WTC11 (cell line): Measurements from ENCODE around the gene NOL4L. TPM values are rescaled to one million over a fixed set of nuclear protein-coding genes. Genes with fewer than 3 reads are reported as not detected.
A peak's percentile ranks its signal among the peaks of the same experiment; 100 is the strongest.

Source experiments
- ATAC-seq: fragments of 200-7000 bp; cut with Tn5 transposase; 2 replicates; pipeline ENCODE4 v1.10.0; 2021; ENCODE audit warnings: mild to moderate bottlenecking, moderate library complexity
- CTCF ChIA-PET: fragments of 300-600 bp; sonication (Branson Sonifier 250); formaldehyde crosslinking; loops from one replicate; lab custom pipeline; 2021; ENCODE audit warnings: antibody characterized with exemption; lab: Charles Lee
- POLR2A ChIA-PET: fragments of 350-600 bp; sonication (Branson Sonifier 250); formaldehyde crosslinking; loops from one replicate; lab custom pipeline; 2021; ENCODE audit warnings: antibody characterized with exemption; lab: Charles Lee
- DNase-seq: peaks from one replicate; pipeline ENCODE4 v3.0.0; 2021; ENCODE audit warnings: low spot score
- H3K27ac Mint-ChIP-seq: 2 replicates; pipeline ENCODE4 v1.8.0; 2021; ENCODE audit warnings: mixed read lengths
- H3K27me3 Mint-ChIP-seq: 2 replicates; pipeline ENCODE4 v1.8.0; 2021; ENCODE audit warnings: low read depth, mild to moderate bottlenecking, moderate library complexity, mixed read lengths
- H3K36me3 Mint-ChIP-seq: 2 replicates; pipeline ENCODE4 v1.8.0; 2021; ENCODE audit warnings: mixed read lengths
- H3K4me1 Mint-ChIP-seq: 2 replicates; pipeline ENCODE4 v1.8.0; 2022; ENCODE audit warnings: mixed read lengths
- H3K4me3 Mint-ChIP-seq: 2 replicates; pipeline ENCODE4 v1.8.0; 2021; ENCODE audit warnings: mild to moderate bottlenecking, moderate library complexity, mixed read lengths
- H3K9me3 Mint-ChIP-seq: 2 replicates; pipeline ENCODE4 v1.8.0; 2021; ENCODE audit warnings: mixed read lengths
- CDX4 ChIP-seq: fragments of 250-450 bp; sonication (Bioruptor Pico); IDR thresholded peaks from 2 replicates; pipeline ENCODE4 v1.9.0; 2021; ENCODE audit warnings: moderate library complexity, mild to moderate bottlenecking, inconsistent platforms, borderline replicate concordance
- CREB1 ChIP-seq: sonication (generic); formaldehyde crosslinking; IDR thresholded peaks from 2 replicates; pipeline ENCODE4 v1.8.0; 2023; ENCODE audit warnings: mild to moderate bottlenecking, missing genetic modification reagents
- ELF4 ChIP-seq: sonication (generic); formaldehyde crosslinking; IDR thresholded peaks from 2 replicates; pipeline ENCODE4 v1.8.1; 2022; ENCODE audit warnings: low read depth, mild to moderate bottlenecking, moderate library complexity, missing genetic modification reagents
- EMX1 ChIP-seq: fragments of 250-450 bp; sonication (Bioruptor Pico); IDR thresholded peaks from 2 replicates; pipeline ENCODE4 v1.8.0; 2021; ENCODE audit warnings: mild to moderate bottlenecking
- ESRRA ChIP-seq: sonication (generic); formaldehyde crosslinking; IDR thresholded peaks from 2 replicates; pipeline ENCODE4 v1.8.1; 2022; ENCODE audit warnings: mild to moderate bottlenecking, missing genetic modification reagents, borderline replicate concordance
- FOXJ3 ChIP-seq: sonication (generic); formaldehyde crosslinking; IDR thresholded peaks from 2 replicates; pipeline ENCODE4 v1.9.0; 2021; ENCODE audit warnings: missing genetic modification reagents, mild to moderate bottlenecking, borderline replicate concordance
- MXD4 ChIP-seq: fragments of 250-450 bp; sonication (Bioruptor Pico); IDR thresholded peaks from 2 replicates; pipeline ENCODE4 v1.8.0; 2021; ENCODE audit warnings: mild to moderate bottlenecking, moderate library complexity, borderline replicate concordance
- NFATC4 ChIP-seq: fragments of 250-450 bp; sonication (Bioruptor Pico); IDR thresholded peaks from 2 replicates; pipeline ENCODE4 v1.9.0; 2021; ENCODE audit warnings: mild to moderate bottlenecking
- NR3C1 ChIP-seq: sonication (generic); formaldehyde crosslinking; conservative IDR thresholded peaks from 2 replicates; pipeline ENCODE4 v1.8.1; 2023; ENCODE audit warnings: low read depth, mild to moderate bottlenecking, missing genetic modification reagents
- OVOL2 ChIP-seq: fragments of 250-450 bp; sonication (Bioruptor Pico); IDR thresholded peaks from 2 replicates; pipeline ENCODE4 v1.9.0; 2021; ENCODE audit warnings: mild to moderate bottlenecking, borderline replicate concordance
- PREB ChIP-seq: sonication (generic); formaldehyde crosslinking; IDR thresholded peaks from 2 replicates; pipeline ENCODE4 v1.8.1; 2022; ENCODE audit warnings: mild to moderate bottlenecking, missing genetic modification reagents, moderate library complexity, borderline replicate concordance
- SMAD3 ChIP-seq: sonication (generic); formaldehyde crosslinking; IDR thresholded peaks from 2 replicates; pipeline ENCODE4 v1.8.0; 2022; ENCODE audit warnings: missing genetic modification reagents, mild to moderate bottlenecking, borderline replicate concordance
- SMAD4 ChIP-seq: sonication (generic); formaldehyde crosslinking; IDR thresholded peaks from 2 replicates; pipeline ENCODE4 v1.8.0; 2022; ENCODE audit warnings: mild to moderate bottlenecking, missing genetic modification reagents
- USF2 ChIP-seq: sonication (generic); formaldehyde crosslinking; IDR thresholded peaks from 2 replicates; pipeline ENCODE4 v1.8.1; 2023; ENCODE audit warnings: mild to moderate bottlenecking, missing genetic modification reagents, moderate library complexity
- ZBTB21 ChIP-seq: sonication (generic); formaldehyde crosslinking; IDR thresholded peaks from 2 replicates; pipeline ENCODE4 v1.8.1; 2023; ENCODE audit warnings: mild to moderate bottlenecking, missing genetic modification reagents, borderline replicate concordance
- ZBTB43 ChIP-seq: sonication (generic); formaldehyde crosslinking; IDR thresholded peaks from 2 replicates; pipeline ENCODE4 v1.8.1; 2023; ENCODE audit warnings: mild to moderate bottlenecking, missing genetic modification reagents
- total RNA-seq: library from RNA; stranded (reverse); gene quantifications from 3 replicates; pipeline ENCODE4 v1.2.3, GENCODE V29; 2021
- TF ChIP-seq, protein P1 (sequence below): sonication (generic); formaldehyde crosslinking; IDR thresholded peaks from 2 replicates; pipeline ENCODE4 v1.8.1; 2023; ENCODE audit warnings: mild to moderate bottlenecking, moderate library complexity, missing genetic modification reagents
- TF ChIP-seq, protein P2 (sequence below): sonication (generic); formaldehyde crosslinking; IDR thresholded peaks from 2 replicates; pipeline ENCODE4 v1.8.0; 2022; ENCODE audit warnings: mild to moderate bottlenecking, missing genetic modification reagents
- TF ChIP-seq, protein P3 (sequence below): sonication (generic); formaldehyde crosslinking; IDR thresholded peaks from 2 replicates; pipeline ENCODE4 v1.8.1; 2022; ENCODE audit warnings: low read depth, mild to moderate bottlenecking, moderate library complexity, missing genetic modification reagents, borderline replicate concordance

The NOL4L gene
- total RNA-seq, 1 experiment from 2014 or later: 29.0 TPM

GRCh38 chr20:32460683-32461320 lies 124.3 kb downstream of the NOL4L start:
- no peak for DNase-seq
- no peak for TF ChIP-seq FOXJ3 (CRISPR knock-in tag)
- TF ChIP-seq, protein P1, sequence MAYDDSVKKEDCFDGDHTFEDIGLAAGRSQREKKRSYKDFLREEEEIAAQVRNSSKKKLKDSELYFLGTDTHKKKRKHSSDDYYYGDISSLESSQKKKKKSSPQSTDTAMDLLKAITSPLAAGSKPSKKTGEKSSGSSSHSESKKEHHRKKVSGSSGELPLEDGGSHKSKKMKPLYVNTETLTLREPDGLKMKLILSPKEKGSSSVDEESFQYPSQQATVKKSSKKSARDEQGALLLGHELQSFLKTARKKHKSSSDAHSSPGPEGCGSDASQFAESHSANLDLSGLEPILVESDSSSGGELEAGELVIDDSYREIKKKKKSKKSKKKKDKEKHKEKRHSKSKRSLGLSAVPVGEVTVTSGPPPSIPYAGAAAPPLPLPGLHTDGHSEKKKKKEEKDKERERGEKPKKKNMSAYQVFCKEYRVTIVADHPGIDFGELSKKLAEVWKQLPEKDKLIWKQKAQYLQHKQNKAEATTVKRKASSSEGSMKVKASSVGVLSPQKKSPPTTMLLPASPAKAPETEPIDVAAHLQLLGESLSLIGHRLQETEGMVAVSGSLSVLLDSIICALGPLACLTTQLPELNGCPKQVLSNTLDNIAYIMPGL (CRISPR knock-in tag): no peak
- no peak for TF ChIP-seq SMAD3 (CRISPR knock-in tag)
- TF ChIP-seq, protein P2, sequence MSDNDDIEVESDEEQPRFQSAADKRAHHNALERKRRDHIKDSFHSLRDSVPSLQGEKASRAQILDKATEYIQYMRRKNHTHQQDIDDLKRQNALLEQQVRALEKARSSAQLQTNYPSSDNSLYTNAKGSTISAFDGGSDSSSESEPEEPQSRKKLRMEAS: no peak
- TF ChIP-seq, all 79 proteins: peak for 0
- ATAC-seq: no peak
- no peak overlapping the region for H3K4me3 Mint-ChIP-seq
- H3K27me3 Mint-ChIP-seq: no peaks in the 10 kb centered on the region
- ChIA-PET CTCF (interaction anchor here (0.6 kb wide), 1 partner anchor 61 kb away, joined by 3 read pairs; no protein-coding TSS in a partner anchor), POLR2A (interaction anchor here (0.6 to 0.7 kb wide), 2 partner anchors 213 to 280 kb away, joined by 3 read pairs; no protein-coding TSS in a partner anchor)
- H3K36me3 Mint-ChIP-seq: no peaks in the 10 kb centered on the region
- no peaks in the 10 kb centered on the region for H3K9me3 Mint-ChIP-seq
- H3K27ac Mint-ChIP-seq: no peak overlapping the region
- H3K4me1 Mint-ChIP-seq: peaks cover 20% of the 10 kb centered on the region

GRCh38 chr20:32460231-32460630 lies 124.9 kb downstream of the NOL4L start:
- no peak for ATAC-seq
- no peak for TF ChIP-seq ELF4
- no peak for TF ChIP-seq NFATC4
- TF ChIP-seq ESRRA: no peak
- TF ChIP-seq, all 79 proteins: peak for 0
- CTCF ChIA-PET: interaction anchor here (0.6 kb wide), 1 partner anchor 61 kb away, joined by 3 read pairs; no protein-coding TSS in a partner anchor
- DNase-seq: no peak
- H3K36me3 Mint-ChIP-seq: no peaks in the 10 kb centered on the region
- POLR2A ChIA-PET: interaction anchor here (0.7 kb wide), 1 partner anchor 214 kb away, joined by 3 read pairs; no protein-coding TSS in a partner anchor
- no peaks in the 10 kb centered on the region for H3K27me3 Mint-ChIP-seq
- no peak overlapping the region for H3K4me3 Mint-ChIP-seq
- no peaks in the 10 kb centered on the region for H3K9me3 Mint-ChIP-seq
- no peak overlapping the region for H3K27ac Mint-ChIP-seq
- peaks cover 20% of the 10 kb centered on the region for H3K4me1 Mint-ChIP-seq

GRCh38 chr20:32458837-32459220 lies 126.3 kb downstream of the NOL4L start:
- H3K27ac Mint-ChIP-seq: no peak overlapping the region
- H3K9me3 Mint-ChIP-seq: no peaks in the 10 kb centered on the region
- ChIA-PET CTCF (interaction anchor here (0.7 to 2.6 kb wide), 5 partner anchors 8 to 25 kb away, joined by 3 to 10 read pairs (median 7); no protein-coding TSS in a partner anchor), POLR2A (interaction anchor here (0.8 kb wide), 1 partner anchor 8 kb away, joined by 3 read pairs; no protein-coding TSS in a partner anchor)
- DNase-seq: no peak
- H3K4me3 Mint-ChIP-seq: peak overlapping the region; percentile 59; the same call in 1 of the 2 replicates
- H3K27me3 Mint-ChIP-seq: no peaks in the 10 kb centered on the region
- H3K4me1 Mint-ChIP-seq: peaks cover 13% of the 10 kb centered on the region
- TF ChIP-seq SMAD4 (no peak), CREB1 (CRISPR knock-in tag) (no peak), EMX1 (no peak), MXD4 (no peak), USF2 (CRISPR knock-in tag) (no peak), PREB (CRISPR knock-in tag) (no peak), ZBTB43 (CRISPR knock-in tag) (no peak), OVOL2 (CRISPR knock-in tag) (no peak), CDX4 (no peak), NR3C1 (CRISPR knock-in tag) (no peak), ZBTB21 (no peak)
- TF ChIP-seq, protein P3, sequence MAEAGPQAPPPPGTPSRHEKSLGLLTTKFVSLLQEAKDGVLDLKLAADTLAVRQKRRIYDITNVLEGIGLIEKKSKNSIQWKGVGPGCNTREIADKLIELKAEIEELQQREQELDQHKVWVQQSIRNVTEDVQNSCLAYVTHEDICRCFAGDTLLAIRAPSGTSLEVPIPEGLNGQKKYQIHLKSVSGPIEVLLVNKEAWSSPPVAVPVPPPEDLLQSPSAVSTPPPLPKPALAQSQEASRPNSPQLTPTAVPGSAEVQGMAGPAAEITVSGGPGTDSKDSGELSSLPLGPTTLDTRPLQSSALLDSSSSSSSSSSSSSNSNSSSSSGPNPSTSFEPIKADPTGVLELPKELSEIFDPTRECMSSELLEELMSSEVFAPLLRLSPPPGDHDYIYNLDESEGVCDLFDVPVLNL (CRISPR knock-in tag): no peak
- TF ChIP-seq, all 79 proteins: peak for 0
- ATAC-seq: no peak
- H3K36me3 Mint-ChIP-seq: peaks cover 2% of the 10 kb centered on the region; the same call in 1 of the 2 replicates
